HAP-1 (cell line): ENCODE data around the gene EPB41L1.

ENCODE experiments used
- DNase-seq, 2 experiments: peaks; one replicate each; pipeline ENCODE4 v3.0.0-alpha.2; 2016 to 2020; ENCODE audit warnings: low spot score in 2 of 2
- H3K27me3 ChIP-seq: fragments of 250-450 bp; sonication (Bioruptor Pico); 2 replicates; pipeline ENCODE4 v1.5.1; 2020; ENCODE audit warnings: low read depth, mild to moderate bottlenecking, moderate library complexity
- H3K36me3 ChIP-seq: fragments of 250-450 bp; sonication (Bioruptor Pico); replicated peaks from 2 replicates; pipeline ENCODE4 v1.5.1; 2020; ENCODE audit warnings: mild to moderate bottlenecking
- H3K4me1 ChIP-seq: fragments of 250-450 bp; sonication (Bioruptor Pico); 2 replicates; pipeline ENCODE4 v1.5.1; 2020; ENCODE audit warnings: mild to moderate bottlenecking
- H3K4me3 ChIP-seq: fragments of 250-450 bp; sonication (Bioruptor Pico); 2 replicates; pipeline ENCODE4 v1.5.1; 2020; ENCODE audit warnings: mild to moderate bottlenecking, moderate library complexity
- H3K9me3 ChIP-seq: fragments of 250-450 bp; sonication (Bioruptor Pico); 2 replicates; pipeline ENCODE4 v1.5.1; 2020; ENCODE audit warnings: mild to moderate bottlenecking, moderate library complexity
- in situ Hi-C: fragments of 300-500 bp; cut with MboI; formaldehyde crosslinking; loops from 3 replicates; pipeline ENCODE4 v1.14.3; 2020; ENCODE audit warnings: low sequenced_read_pairs, inconsistent platforms, mixed read lengths

The EPB41L1 gene

GRCh38 chr20:36179170-36179945 is 24.8 kb downstream of the EPB41L1 start:
- no peak for DNase-seq
- H3K4me3 ChIP-seq = no peak overlapping the region
- no peaks in the 10 kb centered on the region for H3K4me1 ChIP-seq
- H3K27me3 ChIP-seq = no peaks in the 10 kb centered on the region
- peaks cover 3% of the 10 kb centered on the region; the same call in 1 of the 2 replicates for H3K36me3 ChIP-seq
- in situ Hi-C loops = no loop called here
- H3K9me3 ChIP-seq = no peaks in the 10 kb centered on the region

- Histone ChIP-seq H3K27me3 (no peaks in the 10 kb centered on the region), H3K4me1 (no peaks in the 10 kb centered on the region), H3K36me3 (peaks cover 3% of the 10 kb centered on the region; the same call in 1 of the 2 replicates), H3K4me3 (no peak overlapping the region), H3K9me3 (no peaks in the 10 kb centered on the region)
- in situ Hi-C loops = no loop called here
- DNase-seq = no peak
Observed at GRCh38 chr20:36180323-36180722, 25.8 kb downstream of the EPB41L1 start.

- H3K36me3 ChIP-seq = peaks cover 3% of the 10 kb centered on the region; the same call in 1 of the 2 replicates
- H3K9me3 ChIP-seq = no peaks in the 10 kb centered on the region
- in situ Hi-C loops = no loop called here
- no peak overlapping the region for H3K4me3 ChIP-seq
- H3K4me1 ChIP-seq = no peaks in the 10 kb centered on the region
- no peak for DNase-seq
- no peaks in the 10 kb centered on the region for H3K27me3 ChIP-seq
Observed at GRCh38 chr20:36181934-36182603, 27.5 kb downstream of the EPB41L1 start.

GRCh38 chr20:36182604-36183154 is 28.1 kb downstream of the EPB41L1 start:
- no peaks in the 10 kb centered on the region for H3K27me3 ChIP-seq

GRCh38 chr20:36183155-36183944 is 28.8 kb downstream of the EPB41L1 start:
- DNase-seq = no peak
- in situ Hi-C loops = no loop called here
- Histone ChIP-seq H3K4me1 (no peaks in the 10 kb centered on the region), H3K27me3 (no peaks in the 10 kb centered on the region), H3K36me3 (peaks cover 3% of the 10 kb centered on the region; the same call in 1 of the 2 replicates), H3K9me3 (no peaks in the 10 kb centered on the region), H3K4me3 (no peak overlapping the region)

More at GRCh38 chr20:36182604-36183154, 28.1 kb downstream of the EPB41L1 start:
- DNase-seq = no peak
- in situ Hi-C loops = no loop called here
- Histone ChIP-seq H3K9me3 (no peaks in the 10 kb centered on the region), H3K36me3 (peaks cover 3% of the 10 kb centered on the region; the same call in 1 of the 2 replicates), H3K4me3 (no peak overlapping the region), H3K4me1 (no peaks in the 10 kb centered on the region)

- in situ Hi-C loops = no loop called here
- DNase-seq = no peak
Observed at GRCh38 chr20:36184816-36185776, 30.6 kb downstream of the EPB41L1 start.

GRCh38 chr20:36193977-36194712 is 39.6 kb downstream of the EPB41L1 start:
- H3K27me3 ChIP-seq = no peaks in the 10 kb centered on the region
- H3K9me3 ChIP-seq = no peaks in the 10 kb centered on the region
- peaks cover 4% of the 10 kb centered on the region for H3K36me3 ChIP-seq
- H3K4me1 ChIP-seq = no peaks in the 10 kb centered on the region
- DNase-seq = no peak
- no peak overlapping the region for H3K4me3 ChIP-seq
- in situ Hi-C loops = no loop called here

More at GRCh38 chr20:36184816-36185776, 30.6 kb downstream of the EPB41L1 start:
- no peaks in the 10 kb centered on the region for H3K4me1 ChIP-seq
- H3K36me3 ChIP-seq = peaks cover 3% of the 10 kb centered on the region
- H3K4me3 ChIP-seq = no peak overlapping the region
- H3K9me3 ChIP-seq = no peaks in the 10 kb centered on the region
- H3K27me3 ChIP-seq = no peaks in the 10 kb centered on the region

GRCh38 chr20:36196676-36197075 is 42.1 kb downstream of the EPB41L1 start:
- H3K9me3 ChIP-seq = no peaks in the 10 kb centered on the region
- peaks cover 4% of the 10 kb centered on the region; the same call in 1 of the 2 replicates for H3K36me3 ChIP-seq
- no peaks in the 10 kb centered on the region for H3K27me3 ChIP-seq
- H3K4me3 ChIP-seq = no peak overlapping the region
- H3K4me1 ChIP-seq = no peaks in the 10 kb centered on the region
- in situ Hi-C loops = no loop called here
- no peak for DNase-seq

GRCh38 chr20:36197271-36197670 is 42.7 kb downstream of the EPB41L1 start:
- H3K4me1 ChIP-seq = no peaks in the 10 kb centered on the region
- DNase-seq = no peak
- H3K4me3 ChIP-seq = no peak overlapping the region
- peaks cover 4% of the 10 kb centered on the region; the same call in 1 of the 2 replicates for H3K36me3 ChIP-seq
- H3K27me3 ChIP-seq = no peaks in the 10 kb centered on the region
- in situ Hi-C loops = no loop called here
- H3K9me3 ChIP-seq = no peaks in the 10 kb centered on the region

- DNase-seq = peak; percentile 63 to 89
- Histone ChIP-seq H3K36me3 (peaks cover 4% of the 10 kb centered on the region; the same call in 1 of the 2 replicates), H3K4me1 (no peaks in the 10 kb centered on the region), H3K27me3 (no peaks in the 10 kb centered on the region), H3K9me3 (no peaks in the 10 kb centered on the region), H3K4me3 (no peak overlapping the region)
- in situ Hi-C loops = loop anchor here (5.0 kb wide), 1 partner anchor 243 kb away; no protein-coding TSS in a partner anchor
Observed at GRCh38 chr20:36199345-36200257, 45.1 kb downstream of the EPB41L1 start.

GRCh38 chr20:36200451-36200850 is 45.9 kb downstream of the EPB41L1 start:
- peaks cover 4% of the 10 kb centered on the region; the same call in 1 of the 2 replicates for H3K36me3 ChIP-seq
- in situ Hi-C loops = loop anchor here (5.0 kb wide), 1 partner anchor 242 kb away; no protein-coding TSS in a partner anchor
- H3K4me3 ChIP-seq = no peak overlapping the region

More at GRCh38 chr20:36200451-36200850, 45.9 kb downstream of the EPB41L1 start:
- no peaks in the 10 kb centered on the region for H3K27me3 ChIP-seq
- H3K4me1 ChIP-seq = no peaks in the 10 kb centered on the region
- no peaks in the 10 kb centered on the region for H3K9me3 ChIP-seq
- DNase-seq = no peak
